Liver (tissue), 9 donors: ENCODE data around the gene C11orf21. TPM values are rescaled to one million over a fixed set of nuclear protein-coding genes. Genes with fewer than 3 reads are reported as not detected.

Source experiments
- DNase-seq: peaks from one replicate; pipeline ENCODE4 v3.0.0-alpha.2; 2017; ENCODE audit warnings: low spot score
- H3K27ac ChIP-seq, 2 donors: one replicate each; pipeline ENCODE4 v1.7.0; 2013; ENCODE audit warnings: inconsistent platforms in 2 of 2, low read length in 2 of 2, control low read depth in 1 of 2, low read depth in 1 of 2, mild to moderate bottlenecking in 1 of 2
- H3K27me3 ChIP-seq, 4 donors: one replicate each; pipeline versions ENCODE4 v1.6.1 to v1.7.0; 2013; ENCODE audit warnings: low read length in 3 of 4, inconsistent platforms in 1 of 4, mild to moderate bottlenecking in 1 of 4, moderate library complexity in 1 of 4; ENCODE audit not compliant: control insufficient read depth in 4 of 4, insufficient read depth in 4 of 4
- H3K36me3 ChIP-seq, 4 donors: one replicate each; pipeline versions ENCODE4 v1.6.1 to v1.7.0; 2013; ENCODE audit warnings: low read length in 3 of 4, mild to moderate bottlenecking in 3 of 4, low read depth in 1 of 4, moderate library complexity in 1 of 4; ENCODE audit not compliant: control insufficient read depth in 4 of 4, insufficient read depth in 3 of 4
- H3K4me1 ChIP-seq, 4 donors: one replicate each; pipeline versions ENCODE4 v1.6.1 to v1.7.0; 2013; ENCODE audit warnings: low read length in 3 of 4, mild to moderate bottlenecking in 3 of 4, moderate library complexity in 1 of 4; ENCODE audit not compliant: control insufficient read depth in 4 of 4, insufficient read depth in 4 of 4
- H3K4me3 ChIP-seq, 3 donors: one replicate each; pipeline versions ENCODE4 v1.6.1 to v1.7.0; 2013; ENCODE audit warnings: low read length in 3 of 3, control low read depth in 1 of 3, low read depth in 1 of 3, mild to moderate bottlenecking in 1 of 3
- H3K9ac ChIP-seq, 2 donors: one replicate each; pipeline ENCODE4 v1.7.0; 2013; ENCODE audit warnings: low read length in 2 of 2, mild to moderate bottlenecking in 2 of 2, moderate library complexity in 2 of 2, control low read depth in 1 of 2, low read depth in 1 of 2
- H3K9me3 ChIP-seq, 4 donors: one replicate each; pipeline versions ENCODE4 v1.6.1 to v1.7.0; 2013; ENCODE audit warnings: low read length in 3 of 4; ENCODE audit not compliant: control insufficient read depth in 4 of 4
- ATF3 ChIP-seq: IDR thresholded peaks from 2 replicates; pipeline ENCODE4 v1.6.1; 2016; ENCODE audit warnings: antibody characterized with exemption
- EGR1 ChIP-seq, 2 donors: IDR thresholded peaks; 2 replicates each; pipeline ENCODE4 v1.6.1; 2016 to 2018; ENCODE audit warnings: antibody characterized with exemption in 2 of 2, low read depth in 2 of 2
- GABPA ChIP-seq, 2 donors: IDR thresholded peaks in 1 of 2; conservative IDR thresholded peaks in 1 of 2; 2 replicates each; pipeline ENCODE4 v1.6.1; 2016; ENCODE audit warnings: antibody characterized with exemption in 2 of 2, mild to moderate bottlenecking in 1 of 2, moderate library complexity in 1 of 2
- HNF4A ChIP-seq, 2 donors: conservative IDR thresholded peaks; 2 replicates each; pipeline ENCODE4 v1.6.1; 2016; ENCODE audit warnings: antibody characterized with exemption in 2 of 2, mild to moderate bottlenecking in 2 of 2
- JUND ChIP-seq, 2 donors: IDR thresholded peaks; 2 replicates each; pipeline ENCODE4 v1.6.1; 2016; ENCODE audit warnings: antibody characterized with exemption in 2 of 2
- NR2F2 ChIP-seq: IDR thresholded peaks from 2 replicates; pipeline ENCODE4 v1.6.1; 2016; ENCODE audit warnings: antibody characterized with exemption
- RAD21 ChIP-seq, 2 donors: IDR thresholded peaks; 2 replicates each; pipeline ENCODE4 v1.6.1; 2016; ENCODE audit warnings: antibody characterized with exemption in 2 of 2, mild to moderate bottlenecking in 2 of 2
- REST ChIP-seq: IDR thresholded peaks from 2 replicates; pipeline ENCODE4 v1.6.1; 2016; ENCODE audit warnings: antibody characterized with exemption, mild to moderate bottlenecking
- RXRA ChIP-seq, 2 donors: IDR thresholded peaks; 2 replicates each; pipeline ENCODE4 v1.6.1; 2017 to 2018; ENCODE audit warnings: antibody characterized with exemption in 2 of 2, mild to moderate bottlenecking in 1 of 2
- SP1 ChIP-seq: IDR thresholded peaks from 2 replicates; pipeline ENCODE4 v1.6.1; 2018; ENCODE audit warnings: antibody characterized with exemption, mild to moderate bottlenecking
- YY1 ChIP-seq: IDR thresholded peaks from 2 replicates; pipeline ENCODE4 v1.6.1; 2016; ENCODE audit warnings: antibody characterized with exemption, mild to moderate bottlenecking
- ZBTB33 ChIP-seq: IDR thresholded peaks from 2 replicates; pipeline ENCODE4 v1.6.1; 2016; ENCODE audit warnings: antibody characterized with exemption
- WGBS: extraction: QIAGEN DNeasy Blood & Tissue Kit; methylation state at CpG from one replicate; pipeline ENCODE4 v1.1.7; 2013; 5-methylcytosine and 5-hydroxymethylcytosine counted together
- polyA plus RNA-seq, 2 donors: library from polyadenylated mRNA; stranded (reverse) in 1 of 2; unstranded in 1 of 2; fragments of 200-250 nt in 1 of 2; fragments of >200 nt in 1 of 2; fragmentation: Nextera tagmentation in 1 of 2; extraction: Ambion mirVana in 1 of 2; gene quantifications; one replicate each; pipeline versions ENCODE4 v1.2.1 to v1.2.3, GENCODE V29; 2013 to 2015
- total RNA-seq, 2 donors: library from RNA; depleted of rRNA; stranded (reverse); fragments of >200 nt; gene quantifications; one replicate each; pipeline ENCODE4 v1.2.3, GENCODE V29; 2014
- donor health status: healthy.
- donor health status: healthy.
- donor health status: healthy.
- donor health status: healthy.
- donor health status: healthy.

Gene C11orf21
- total and polyA plus RNA-seq, 4 donors, result 0.14 to 16.2 (median 0.44) TPM

GRCh38 chr11:2303627-2304505 is 2.1 kb upstream of the C11orf21 start:
- peak; percentile 84 for DNase-seq
- no peak overlapping the region for H3K4me3 ChIP-seq
- no peak for TF ChIP-seq YY1
- peak; percentile 21 for TF ChIP-seq NR2F2
- H3K4me1 ChIP-seq, result peaks cover 6 to 39% (median 24%) of the 10 kb centered on the region in 4 donors
- H3K36me3 ChIP-seq, result no peaks in the 10 kb centered on the region
- no peaks in the 10 kb centered on the region for H3K9me3 ChIP-seq
- no peaks in the 10 kb centered on the region for H3K27me3 ChIP-seq
- 61% methylated on average over 15 of the region's 15 CpGs for WGBS
- no peak overlapping the region for H3K27ac ChIP-seq
- no peak overlapping the region for H3K9ac ChIP-seq

- Histone ChIP-seq H3K4me1 (peaks cover 6 to 39% (median 24%) of the 10 kb centered on the region in 4 donors), H3K9me3 (no peaks in the 10 kb centered on the region), H3K36me3 (no peaks in the 10 kb centered on the region), H3K9ac (no peak overlapping the region), H3K27ac (peak overlapping the region; percentile 33 to 42), H3K27me3 (no peaks in the 10 kb centered on the region), H3K4me3 (peak overlapping the region in 1 of 3 donors; percentile 2)
- no peak for TF ChIP-seq EGR1 (IDR thresholded peaks at IDR 0.05; ENCODE audit: low read depth in 2 of 2)
- no peak for TF ChIP-seq JUND (IDR thresholded peaks at IDR 0.05)
- TF ChIP-seq REST, result no peak
- TF ChIP-seq SP1, result no peak
- no peak for TF ChIP-seq RAD21 (IDR thresholded peaks at IDR 0.05)
- no peak for TF ChIP-seq ATF3
- 52% methylated on average over 18 of the region's 18 CpGs for WGBS
- peak; percentile 68 for DNase-seq
Measured at GRCh38 chr11:2302896-2303626, 1.3 kb upstream of the C11orf21 start.

- peak overlapping the region; percentile 33 to 42 for H3K27ac ChIP-seq
- H3K4me1 ChIP-seq, result peaks cover 6 to 36% (median 24%) of the 10 kb centered on the region in 4 donors
- no peaks in the 10 kb centered on the region for H3K36me3 ChIP-seq
- WGBS, result 84% methylated on average over 16 of the region's 16 CpGs
- TF ChIP-seq JUND (IDR thresholded peaks at IDR 0.05) (no peak), ATF3 (no peak), RXRA (IDR thresholded peaks at IDR 0.05) (no peak), ZBTB33 (no peak), HNF4A (conservative IDR thresholded peaks at IDR 0.05) (no peak), GABPA (IDR thresholded peaks at IDR 0.05 in 1 of 2, conservative IDR thresholded peaks at IDR 0.05 in 1 of 2) (no peak), EGR1 (IDR thresholded peaks at IDR 0.05; ENCODE audit: low read depth in 2 of 2) (no peak), YY1 (no peak), RAD21 (IDR thresholded peaks at IDR 0.05) (no peak), SP1 (no peak), NR2F2 (no peak)
- peak overlapping the region in 1 of 3 donors; percentile 3 for H3K4me3 ChIP-seq
- H3K27me3 ChIP-seq, result no peaks in the 10 kb centered on the region
- no peak for DNase-seq
- no peaks in the 10 kb centered on the region for H3K9me3 ChIP-seq
- no peak overlapping the region for H3K9ac ChIP-seq
Measured at GRCh38 chr11:2302306-2302895, 683 bp upstream of the C11orf21 start.
